ENCODE measurements around the gene C8G.

C8G gene

GRCh38 chr9:136949817-136950655 lies 5.0 kb downstream of the C8G start:
- Histone ChIP-seq H3K27ac (peak overlapping the region; percentile 86 to 89), H3K27me3 (no peaks in the 10 kb centered on the region), H3K4me1 (peaks cover 0 to 35% (median 26%) of the 10 kb centered on the region in 4 donors), H3K4me3 (peak overlapping the region; percentile 61 to 93), H3K9me3 (no peaks in the 10 kb centered on the region), H3K36me3 (no peaks in the 10 kb centered on the region)
- peak; percentile 89 to 97 for DNase-seq
- TF ChIP-seq CTCF (IDR thresholded peaks at IDR 0.05): peak; percentile 11 to 30
- intact Hi-C loops (cut with DNase I; ENCODE audit: low total_unique reads): loop anchor here (5.0 kb wide), 2 partner anchors 37 to 77 kb away; partner anchors contain the start of gene ABCA2

DNA sequence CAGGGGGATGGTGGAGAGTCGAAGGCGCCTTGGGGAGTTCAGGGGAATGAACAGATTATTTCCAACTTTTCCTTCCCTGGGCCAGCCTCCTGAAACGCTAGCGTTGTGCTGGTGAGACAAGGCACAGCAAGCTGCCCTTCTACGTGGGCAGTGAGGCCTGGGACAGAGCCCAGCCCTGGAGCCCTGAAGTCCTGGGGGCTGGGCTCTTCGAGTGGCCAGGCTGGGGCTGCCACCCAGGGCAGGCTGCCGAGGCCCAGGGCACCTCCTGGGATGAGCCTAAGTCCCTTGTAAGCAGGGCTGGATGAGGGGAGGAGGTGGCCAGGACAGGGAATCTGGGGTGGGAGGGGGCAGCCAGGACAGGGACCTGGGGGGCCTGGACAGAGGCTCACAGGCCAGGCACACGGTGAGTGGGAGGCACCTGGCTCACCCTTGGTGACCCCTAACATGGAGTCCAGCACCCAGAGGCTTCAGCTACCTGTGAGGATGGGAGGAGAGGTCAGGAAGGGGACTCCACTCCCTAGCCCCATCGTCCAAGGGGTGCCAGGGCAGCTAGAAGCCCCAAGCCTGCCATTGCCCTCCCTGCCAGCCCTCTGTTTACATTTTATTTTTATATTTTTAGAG lies 5.7 kb downstream of the C8G start:
- H3K27me3 ChIP-seq: no peaks in the 10 kb centered on the region
- H3K27ac ChIP-seq: peak overlapping the region; percentile 86 to 89
- no peak for DNase-seq
- intact Hi-C loops (cut with DNase I; ENCODE audit: low total_unique reads): loop anchor here (5.0 kb wide), 2 partner anchors 37 to 77 kb away; partner anchors contain the start of gene ABCA2
- peak overlapping the region; percentile 61 to 93 for H3K4me3 ChIP-seq
- no peaks in the 10 kb centered on the region for H3K36me3 ChIP-seq
- no peaks in the 10 kb centered on the region for H3K9me3 ChIP-seq
- H3K4me1 ChIP-seq: peaks cover 0 to 35% (median 26%) of the 10 kb centered on the region in 4 donors
- TF ChIP-seq CTCF (IDR thresholded peaks at IDR 0.05): no peak

GRCh38 chr9:136951541-136952320 lies 6.7 kb downstream of the C8G start, which contains the start of gene LCN12:
LCN12 (plus strand) TSS chr9:136952273; CDS start chr9:136952328, 55 bp downstream.
- no peak for DNase-seq
- Histone ChIP-seq H3K27ac (peak within 1 kb of the TSS in 1 of 2 donors; percentile 86), H3K36me3 (no peaks in the 10 kb centered on the region), H3K4me1 (peaks cover 0 to 31% (median 25%) of the 10 kb centered on the region in 4 donors), H3K4me3 (no peak within 1 kb of the TSS), H3K9me3 (no peaks in the 10 kb centered on the region), H3K27me3 (no peaks in the 10 kb centered on the region)
- no peak for TF ChIP-seq CTCF (IDR thresholded peaks at IDR 0.05)
- intact Hi-C loops (cut with DNase I; ENCODE audit: low total_unique reads): loop anchor here (5.0 kb wide), 2 partner anchors 36 to 76 kb away; partner anchors contain the start of gene ABCA2

- intact Hi-C loops (cut with DNase I; ENCODE audit: low total_unique reads): loop anchor here (5.0 kb wide), 2 partner anchors 35 to 75 kb away; partner anchors contain the start of gene ABCA2
- no peak for TF ChIP-seq CTCF (IDR thresholded peaks at IDR 0.05)
- Histone ChIP-seq H3K36me3 (no peaks in the 10 kb centered on the region), H3K9me3 (no peaks in the 10 kb centered on the region), H3K27me3 (no peaks in the 10 kb centered on the region), H3K4me1 (peaks cover 0 to 24% (median 18%) of the 10 kb centered on the region in 4 donors), H3K27ac (no peak overlapping the region), H3K4me3 (no peak overlapping the region)
- DNase-seq: no peak
Observed at GRCh38 chr9:136952321-136952850, 7.3 kb downstream of the C8G start.
